CD4-positive, alpha-beta T cell (primary cell): ENCODE data around the gene HTD2. TPM values are rescaled to one million over a fixed set of nuclear protein-coding genes. Genes with fewer than 3 reads are reported as not detected.

Experiments
- ATAC-seq: fragments of 200-7000 bp; cut with Tn5 transposase; one replicate; pipeline ENCODE4 v1.10.0; 2022; ENCODE audit warnings: mild to moderate bottlenecking; ENCODE audit not compliant: poor library complexity
- CTCF ChIA-PET: fragments of 350-600 bp; sonication (Branson Sonifier 250); formaldehyde crosslinking; loops from one replicate; lab custom pipeline; 2021; ENCODE audit warnings: antibody characterized with exemption, inconsistent platforms; lab: Charles Lee
- POLR2A ChIA-PET: fragments of 350-600 bp; sonication (Branson Sonifier 250); formaldehyde crosslinking; loops from one replicate; lab custom pipeline; 2021; ENCODE audit warnings: antibody characterized with exemption, inconsistent platforms; lab: Charles Lee
- DNase-seq, 14 experiments: peaks; one replicate each; pipeline ENCODE4 v3.0.0-alpha.2; 2013 to 2020; ENCODE audit warnings: mixed read lengths in 2 of 14
- H3K27ac ChIP-seq, 2 donors: one replicate each; pipeline versions ENCODE4 v1.5.1 to v1.7.0; 2013; ENCODE audit warnings: low read length in 2 of 2, low read depth in 1 of 2, mild to moderate bottlenecking in 1 of 2
- H3K27me3 ChIP-seq, 2 experiments: 1 replicate in 1 of 2; 2 replicates in 1 of 2; pipeline versions ENCODE4 v1.6.1 to v1.7.0; 2013; ENCODE audit warnings: low read length in 2 of 2, control low read depth in 1 of 2, mild to moderate bottlenecking in 1 of 2, moderate library complexity in 1 of 2; ENCODE audit not compliant: insufficient read depth in 2 of 2, control insufficient read depth in 1 of 2
- H3K36me3 ChIP-seq: one replicate; pipeline ENCODE4 v1.6.1; 2013; ENCODE audit warnings: low read length, control low read depth; ENCODE audit not compliant: insufficient read depth
- H3K4me1 ChIP-seq: one replicate; pipeline ENCODE4 v1.6.1; 2013; ENCODE audit warnings: low read length, control low read depth; ENCODE audit not compliant: insufficient read depth
- H3K4me3 ChIP-seq: one replicate; pipeline ENCODE4 v1.5.1; 2013; ENCODE audit warnings: mild to moderate bottlenecking, low read length, moderate library complexity
- H3K9me3 ChIP-seq, 2 experiments: 1 replicate in 1 of 2; 2 replicates in 1 of 2; pipeline versions ENCODE4 v1.6.1 to v1.7.0; 2013; ENCODE audit warnings: low read length in 2 of 2, mild to moderate bottlenecking in 2 of 2, control low read depth in 1 of 2, moderate library complexity in 1 of 2; ENCODE audit not compliant: control insufficient read depth in 1 of 2, insufficient read depth in 1 of 2
- H3K27ac Mint-ChIP-seq: one replicate; pipeline ENCODE4 v1.8.0; 2020; ENCODE audit warnings: mixed read lengths
- H3K27me3 Mint-ChIP-seq: one replicate; pipeline ENCODE4 v1.8.0; 2021; ENCODE audit warnings: mixed read lengths
- H3K36me3 Mint-ChIP-seq: one replicate; pipeline ENCODE4 v1.8.0; 2021; ENCODE audit warnings: low read depth, mixed read lengths
- H3K4me1 Mint-ChIP-seq: one replicate; pipeline ENCODE4 v1.8.0; 2021; ENCODE audit warnings: low read depth, mixed read lengths
- H3K4me3 Mint-ChIP-seq: one replicate; pipeline ENCODE4 v1.8.0; 2020; ENCODE audit warnings: mild to moderate bottlenecking, mixed read lengths
- H3K9me3 Mint-ChIP-seq: one replicate; pipeline ENCODE4 v1.8.0; 2020; ENCODE audit warnings: mixed read lengths
- intact Hi-C, 2 experiments: fragments of 100-400 bp; cut with DNase I in 1 of 2; cut with micrococcal nuclease in 1 of 2; formaldehyde crosslinking; loops; one replicate each; pipeline versions ENCODE4 v1.15.1 to v1.9.0; 2023 to 2025; cut with DNase I, micrococcal nuclease
- total RNA-seq, 174 experiments: library from RNA in 2 of 174; stranded (reverse) in 2 of 174; gene quantifications; one replicate each; pipeline ENCODE4 v1.2.3 and lab custom pipeline; 2021 to 2026
- TF ChIP-seq, protein P1 (sequence below): fragments of 200-600 bp; IDR thresholded peaks from one replicate; pipeline ENCODE4 v1.8.0; 2022; ENCODE audit warnings: antibody characterized with exemption, mild to moderate bottlenecking

Gene HTD2
- total RNA-seq, 2 experiments from 2014 or later: 7.2 to 7.3 TPM

DNA sequence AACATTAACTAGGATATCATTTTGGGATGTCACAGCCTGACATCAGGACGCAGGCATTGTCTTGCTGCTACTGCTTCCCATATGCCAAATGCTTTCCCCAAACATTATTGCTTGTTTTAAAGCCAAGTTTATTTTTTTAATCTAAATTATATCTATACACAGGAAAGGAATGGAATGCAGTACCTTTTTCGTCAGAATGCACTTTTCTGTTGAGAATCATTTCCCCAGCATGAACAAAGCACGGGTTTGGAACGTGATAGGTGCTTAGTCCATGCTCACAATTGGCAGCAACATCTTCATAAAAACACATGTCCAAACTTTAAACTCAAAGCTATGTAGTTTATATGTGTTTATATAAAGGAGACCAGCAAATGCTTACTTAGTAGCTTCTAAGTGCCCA, 52.5 kb downstream of the HTD2 start:
- Histone ChIP-seq H3K4me1 (peaks cover 10% of the 10 kb centered on the region), H3K4me3 (no peak overlapping the region), H3K36me3 (no peaks in the 10 kb centered on the region), H3K27ac (no peak overlapping the region), H3K27me3 (no peaks in the 10 kb centered on the region), H3K9me3 (no peaks in the 10 kb centered on the region)
- Mint-ChIP-seq H3K27me3 (no peaks in the 10 kb centered on the region), H3K36me3 (peaks cover 4% of the 10 kb centered on the region), H3K9me3 (no peaks in the 10 kb centered on the region), H3K27ac (no peak overlapping the region), H3K4me3 (no peak overlapping the region), H3K4me1 (peaks cover 27% of the 10 kb centered on the region)
- intact Hi-C loops: no loop called here
- CTCF ChIA-PET: no interaction called here
- POLR2A ChIA-PET: no interaction called here
- ATAC-seq (no peak), DNase-seq (no peak)
- TF ChIP-seq, protein P1, sequence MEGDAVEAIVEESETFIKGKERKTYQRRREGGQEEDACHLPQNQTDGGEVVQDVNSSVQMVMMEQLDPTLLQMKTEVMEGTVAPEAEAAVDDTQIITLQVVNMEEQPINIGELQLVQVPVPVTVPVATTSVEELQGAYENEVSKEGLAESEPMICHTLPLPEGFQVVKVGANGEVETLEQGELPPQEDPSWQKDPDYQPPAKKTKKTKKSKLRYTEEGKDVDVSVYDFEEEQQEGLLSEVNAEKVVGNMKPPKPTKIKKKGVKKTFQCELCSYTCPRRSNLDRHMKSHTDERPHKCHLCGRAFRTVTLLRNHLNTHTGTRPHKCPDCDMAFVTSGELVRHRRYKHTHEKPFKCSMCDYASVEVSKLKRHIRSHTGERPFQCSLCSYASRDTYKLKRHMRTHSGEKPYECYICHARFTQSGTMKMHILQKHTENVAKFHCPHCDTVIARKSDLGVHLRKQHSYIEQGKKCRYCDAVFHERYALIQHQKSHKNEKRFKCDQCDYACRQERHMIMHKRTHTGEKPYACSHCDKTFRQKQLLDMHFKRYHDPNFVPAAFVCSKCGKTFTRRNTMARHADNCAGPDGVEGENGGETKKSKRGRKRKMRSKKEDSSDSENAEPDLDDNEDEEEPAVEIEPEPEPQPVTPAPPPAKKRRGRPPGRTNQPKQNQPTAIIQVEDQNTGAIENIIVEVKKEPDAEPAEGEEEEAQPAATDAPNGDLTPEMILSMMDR: no peak

DNA sequence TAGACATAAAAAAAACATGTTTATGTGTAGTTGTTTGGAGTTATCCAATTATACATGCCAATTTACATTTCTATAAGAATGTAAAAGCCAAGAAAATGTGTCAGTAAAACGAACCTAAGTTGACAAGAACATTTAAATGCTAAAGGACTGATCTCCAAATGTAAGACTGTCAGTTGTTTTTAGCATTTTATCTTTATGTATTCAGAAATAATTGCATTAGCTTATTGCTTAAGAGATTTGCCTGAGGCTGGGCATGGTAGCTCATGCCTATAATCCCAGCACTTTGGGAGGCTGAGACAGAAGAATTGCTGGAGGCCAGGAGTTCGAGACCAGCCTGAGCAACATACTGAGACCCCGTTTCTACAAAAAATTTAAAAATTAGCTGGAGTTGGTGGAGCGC, 53.3 kb downstream of the HTD2 start:
- POLR2A ChIA-PET: no interaction called here
- DNase-seq: no peak
- peaks cover 26% of the 10 kb centered on the region for H3K4me1 Mint-ChIP-seq
- Histone ChIP-seq H3K27me3 (no peaks in the 10 kb centered on the region), H3K36me3 (no peaks in the 10 kb centered on the region), H3K9me3 (no peaks in the 10 kb centered on the region), H3K4me1 (peaks cover 5% of the 10 kb centered on the region), H3K27ac (no peak overlapping the region), H3K4me3 (no peak overlapping the region)
- no peak overlapping the region for H3K4me3 Mint-ChIP-seq
- no peaks in the 10 kb centered on the region for H3K9me3 Mint-ChIP-seq
- CTCF ChIA-PET: no interaction called here
- no peak overlapping the region for H3K27ac Mint-ChIP-seq
- H3K36me3 Mint-ChIP-seq: peaks cover 4% of the 10 kb centered on the region
- intact Hi-C loops: no loop called here
- no peak for ATAC-seq
- TF ChIP-seq, protein P1: no peak
- no peaks in the 10 kb centered on the region for H3K27me3 Mint-ChIP-seq

DNA sequence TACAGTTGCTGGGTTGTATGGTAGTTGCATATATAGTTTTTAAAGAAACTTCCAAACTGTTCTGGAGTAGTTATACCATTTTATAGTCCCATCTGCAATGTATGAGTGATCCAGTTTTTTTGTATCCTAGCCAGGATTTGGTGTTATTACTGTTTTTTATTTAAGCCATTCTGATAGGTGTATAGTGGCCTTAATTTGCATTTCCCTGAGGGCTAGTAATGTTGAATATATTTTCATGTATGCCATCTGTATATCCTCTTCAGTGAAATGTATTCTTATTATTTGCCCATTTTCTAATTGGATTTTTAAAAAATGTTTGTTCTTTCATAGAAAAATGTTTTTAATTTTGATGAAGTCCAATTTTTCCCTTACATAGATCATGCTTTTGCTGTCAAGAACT, 55.5 kb downstream of the HTD2 start:
- Mint-ChIP-seq H3K36me3 (peaks cover 12% of the 10 kb centered on the region), H3K27ac (no peak overlapping the region), H3K4me1 (peaks cover 43% of the 10 kb centered on the region), H3K27me3 (no peaks in the 10 kb centered on the region), H3K4me3 (no peak overlapping the region), H3K9me3 (no peaks in the 10 kb centered on the region)
- DNase-seq (no peak), ATAC-seq (no peak)
- Histone ChIP-seq H3K27ac (no peak overlapping the region), H3K36me3 (no peaks in the 10 kb centered on the region), H3K27me3 (no peaks in the 10 kb centered on the region), H3K4me1 (peaks cover 4% of the 10 kb centered on the region), H3K9me3 (no peaks in the 10 kb centered on the region), H3K4me3 (no peak overlapping the region)
- TF ChIP-seq, protein P1: no peak
- intact Hi-C loops: no loop called here
- CTCF ChIA-PET: no interaction called here
- POLR2A ChIA-PET: no interaction called here
